Osteoblast (primary cell): ENCODE data around the gene KCNJ18. TPM values are rescaled to one million over a fixed set of nuclear protein-coding genes. Genes with fewer than 3 reads are reported as not detected.
"Not testable (repeated sequence)": the region's sequence is repeated elsewhere in the genome, so short reads cannot be mapped to it uniquely, and the experiment has no call there.

Experiments used
- DNase-seq: peaks from one replicate; pipeline ENCODE4 v3.0.0; 2011; ENCODE audit warnings: low spot score, mixed read lengths; ENCODE audit not compliant: insufficient read length; ENCODE audit errors: missing footprints
- H2AFZ ChIP-seq: 2 replicates; pipeline ENCODE4 v1.6.0; 2011; ENCODE audit warnings: mild to moderate bottlenecking, low read length
- H3K27ac ChIP-seq: 2 replicates; pipeline ENCODE4 v1.5.1; 2011; ENCODE audit warnings: mild to moderate bottlenecking, low read depth, low read length, moderate library complexity
- H3K27me3 ChIP-seq: 2 replicates; pipeline ENCODE4 v1.6.0; 2012; ENCODE audit warnings: mild to moderate bottlenecking, control low read depth, inconsistent platforms, low read length, moderate library complexity; ENCODE audit not compliant: insufficient read depth
- H3K36me3 ChIP-seq: 2 replicates; pipeline ENCODE4 v1.5.1; 2011; ENCODE audit warnings: mild to moderate bottlenecking, low read length, control low read depth, moderate library complexity; ENCODE audit not compliant: insufficient read depth
- H3K4me1 ChIP-seq: 2 replicates; pipeline ENCODE4 v1.5.1; 2011; ENCODE audit warnings: mild to moderate bottlenecking, low read length, control low read depth, moderate library complexity; ENCODE audit not compliant: insufficient read depth
- H3K4me2 ChIP-seq: 2 replicates; pipeline ENCODE4 v1.6.0; 2011; ENCODE audit warnings: mild to moderate bottlenecking, low read length; ENCODE audit not compliant: insufficient read depth
- H3K4me3 ChIP-seq: fragments of 200-600 bp; sonication (generic); 3 replicates; pipeline ENCODE4 v1.5.1; 2012; ENCODE audit warnings: mild to moderate bottlenecking, low read length, inconsistent platforms; ENCODE audit not compliant: insufficient read depth
- H3K79me2 ChIP-seq: 2 replicates; pipeline ENCODE4 v1.6.0; 2012; ENCODE audit warnings: mild to moderate bottlenecking, low read length, control low read depth, inconsistent platforms; ENCODE audit not compliant: insufficient read depth
- H3K9me3 ChIP-seq: 2 replicates; pipeline ENCODE4 v1.5.1; 2011; ENCODE audit warnings: low read depth, low read length, control low read depth
- H4K20me1 ChIP-seq: 2 replicates; pipeline ENCODE4 v1.6.0; 2012; ENCODE audit warnings: mild to moderate bottlenecking, low read length, control low read depth; ENCODE audit not compliant: insufficient read depth
- total RNA-seq: library from RNA; depleted of rRNA; stranded (reverse); fragments of >200 nt; gene quantifications from 2 replicates; pipeline ENCODE4 v1.2.3, GENCODE V29; 2012
- TF ChIP-seq, protein P1 (sequence below): IDR thresholded peaks from 2 replicates; pipeline ENCODE4 v1.5.1; 2011; ENCODE audit warnings: mild to moderate bottlenecking, low read depth, low read length, moderate library complexity; ENCODE audit errors: extremely low read depth

Gene KCNJ18
- total RNA-seq, 1 donor = not detected

DNA sequence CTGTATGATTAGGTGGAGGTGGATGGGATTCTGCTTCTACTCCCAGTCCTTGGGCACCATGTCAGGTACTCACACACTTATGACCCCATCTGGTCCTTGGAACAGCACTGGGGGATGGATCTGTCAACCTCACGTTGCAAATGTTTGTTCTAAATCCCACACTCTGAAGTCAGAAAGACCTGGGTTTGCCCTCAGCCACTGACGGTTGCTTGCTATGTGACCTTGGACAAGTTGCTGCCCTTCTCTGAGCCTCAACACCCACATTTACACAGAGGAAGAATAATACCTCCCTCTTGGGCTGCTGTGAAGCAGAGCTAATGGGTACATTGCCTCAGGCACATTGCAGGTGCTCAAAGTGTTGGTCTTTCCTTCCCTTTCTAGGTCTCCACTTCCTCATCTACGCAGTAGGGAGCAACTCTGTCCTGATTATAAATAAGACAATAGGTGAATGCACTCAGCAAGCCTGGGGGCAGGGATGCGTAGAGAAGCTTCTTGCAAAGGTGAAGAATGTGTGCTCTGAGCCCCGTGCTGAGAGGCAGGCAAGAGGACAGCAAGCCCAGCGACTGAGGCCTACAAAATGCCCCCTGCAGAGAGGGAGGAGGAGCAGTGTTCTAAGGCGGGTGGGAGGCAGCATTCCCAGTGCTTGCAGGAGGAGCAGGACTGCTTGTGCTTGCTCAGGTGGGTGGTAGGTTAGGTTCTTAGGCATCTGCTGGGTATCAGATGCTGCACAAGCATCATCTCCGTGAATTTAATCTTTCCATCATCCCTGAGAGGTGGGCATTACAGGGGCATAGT lies 21.8 kb upstream of the KCNJ18 start:
- not testable (repeated sequence) for H4K20me1 ChIP-seq, H3K27ac ChIP-seq, H3K27me3 ChIP-seq, H3K4me2 ChIP-seq, H3K4me3 ChIP-seq, H3K79me2 ChIP-seq, H3K36me3 ChIP-seq, H3K4me1 ChIP-seq, H3K9me3 ChIP-seq, H2AFZ ChIP-seq
- peak; percentile 14 for DNase-seq

DNA sequence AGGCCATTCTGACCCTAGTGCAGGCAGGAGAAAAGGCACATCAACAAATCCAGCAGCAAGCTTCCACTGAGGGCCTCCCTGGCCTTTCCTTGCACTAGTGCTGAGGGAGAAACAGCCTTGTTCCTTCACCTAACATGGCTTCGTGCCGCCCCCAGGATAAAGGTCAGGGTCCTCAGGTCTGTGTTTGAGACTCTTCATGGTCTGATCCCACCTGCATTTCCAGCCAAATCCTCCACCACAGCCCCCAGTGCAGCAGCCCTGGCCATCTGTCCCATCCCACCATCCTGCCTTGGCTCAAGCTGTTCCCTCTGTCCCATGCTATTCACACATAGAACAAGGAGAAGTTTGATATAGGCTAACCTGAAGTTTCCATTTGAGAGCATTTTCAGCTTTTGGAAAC lies 20.9 kb upstream of the KCNJ18 start:
- not testable (repeated sequence) for H3K4me1 ChIP-seq, H3K4me2 ChIP-seq, H4K20me1 ChIP-seq, H2AFZ ChIP-seq, H3K4me3 ChIP-seq, H3K79me2 ChIP-seq, H3K27ac ChIP-seq, H3K36me3 ChIP-seq, H3K9me3 ChIP-seq, H3K27me3 ChIP-seq
- DNase-seq = peak; percentile 43

DNA sequence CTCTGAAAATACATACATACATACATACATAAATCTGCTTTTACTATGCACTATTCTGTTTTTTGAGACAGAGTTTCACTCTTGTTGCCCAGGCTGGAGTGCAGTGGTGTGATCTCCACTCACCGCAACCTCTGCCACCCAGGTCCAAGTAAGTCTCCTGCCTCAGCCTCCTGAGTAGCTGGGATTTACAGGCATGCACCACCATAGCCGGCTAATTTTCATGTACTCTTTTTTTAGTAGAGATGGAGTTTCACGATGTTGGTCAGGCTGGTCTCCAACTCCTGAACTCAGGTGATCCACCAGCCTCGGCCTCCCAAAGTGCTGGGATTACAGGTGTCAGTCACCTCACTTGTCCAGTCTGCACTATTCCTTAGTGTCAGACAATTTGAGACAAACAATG lies 20.5 kb upstream of the KCNJ18 start:
- not testable (repeated sequence) for H4K20me1 ChIP-seq, DNase-seq, H3K27me3 ChIP-seq, H2AFZ ChIP-seq, H3K79me2 ChIP-seq, H3K9me3 ChIP-seq, H3K27ac ChIP-seq, H3K36me3 ChIP-seq, H3K4me2 ChIP-seq, H3K4me3 ChIP-seq, H3K4me1 ChIP-seq

DNA sequence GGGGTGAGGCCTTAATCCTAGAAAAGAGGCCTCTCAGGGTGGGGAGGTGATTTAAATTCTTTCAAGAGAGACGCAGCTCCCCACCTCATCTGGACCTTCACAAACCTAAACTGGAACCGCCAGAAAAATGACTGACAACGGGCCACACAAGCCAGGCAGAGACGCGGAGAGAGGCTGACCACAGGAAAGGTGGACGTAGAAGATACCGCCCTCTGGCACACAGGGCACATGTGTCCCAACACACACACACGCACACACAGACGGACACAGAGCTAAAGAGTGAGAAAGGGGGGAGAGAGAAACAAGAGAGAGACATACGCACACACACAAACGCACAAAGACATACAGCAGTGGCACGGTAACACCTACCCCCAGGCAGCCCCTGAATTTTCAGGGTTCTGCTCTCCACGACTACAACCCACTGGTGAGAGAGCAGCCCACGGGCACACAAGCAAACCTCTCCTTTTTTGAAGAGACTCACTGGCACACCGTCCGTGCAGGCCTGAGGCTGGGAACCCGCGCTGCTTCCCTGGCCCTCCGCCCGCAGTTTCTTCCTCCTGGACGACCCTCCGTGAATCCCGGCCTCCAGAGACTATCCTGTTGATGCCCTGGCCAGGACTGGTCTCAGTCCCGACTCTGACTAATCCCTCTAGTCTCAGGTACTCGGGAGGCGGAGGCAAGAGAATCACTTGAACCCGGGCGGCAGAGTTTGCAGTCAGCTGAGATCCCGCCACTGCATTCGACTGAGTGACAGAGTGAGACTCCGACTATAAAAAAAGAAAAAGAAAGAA lies 18.7 kb upstream of the KCNJ18 start:
- H3K27ac ChIP-seq, H3K9me3 ChIP-seq, H3K27me3 ChIP-seq, H2AFZ ChIP-seq, H4K20me1 ChIP-seq, H3K4me1 ChIP-seq, H3K36me3 ChIP-seq, H3K4me3 ChIP-seq, H3K79me2 ChIP-seq, H3K4me2 ChIP-seq: not testable (repeated sequence)
- peak; percentile 57 for DNase-seq

DNA sequence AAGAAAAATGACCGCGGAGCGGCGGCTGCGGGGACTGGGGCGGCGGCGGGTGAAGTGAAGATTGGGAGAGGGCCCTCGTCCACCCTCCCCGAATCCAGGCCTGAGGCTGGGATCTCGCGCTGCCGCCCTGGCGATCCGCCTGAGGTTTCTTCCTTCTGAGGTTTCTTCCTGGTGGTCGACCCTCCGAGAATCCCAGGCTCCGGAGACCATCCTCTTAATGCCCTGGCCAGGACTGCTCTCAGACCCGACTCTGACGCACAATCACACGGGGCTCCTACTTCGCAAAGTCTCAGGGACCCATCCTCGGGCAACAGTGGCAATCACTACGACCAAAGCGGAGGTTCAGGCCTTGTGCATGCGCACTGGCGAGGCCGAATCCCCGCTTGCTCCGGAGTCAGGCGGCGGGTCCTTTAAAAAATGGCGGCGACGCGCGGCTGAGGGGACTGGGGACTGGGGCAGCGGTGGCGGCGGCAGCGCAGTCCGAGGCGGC lies 18.0 kb upstream of the KCNJ18 start:
- Histone ChIP-seq H3K4me1 (no peaks in the 10 kb centered on the region), H3K4me2 (no peak overlapping the region), H3K27ac (no peak overlapping the region), H2AFZ (no peak overlapping the region), H3K4me3 (no peak overlapping the region), H3K27me3 (no peaks in the 10 kb centered on the region), H4K20me1 (no peaks in the 10 kb centered on the region), H3K79me2 (no peaks in the 10 kb centered on the region), H3K9me3 (no peaks in the 10 kb centered on the region), H3K36me3 (no peaks in the 10 kb centered on the region)
- TF ChIP-seq, protein P1, sequence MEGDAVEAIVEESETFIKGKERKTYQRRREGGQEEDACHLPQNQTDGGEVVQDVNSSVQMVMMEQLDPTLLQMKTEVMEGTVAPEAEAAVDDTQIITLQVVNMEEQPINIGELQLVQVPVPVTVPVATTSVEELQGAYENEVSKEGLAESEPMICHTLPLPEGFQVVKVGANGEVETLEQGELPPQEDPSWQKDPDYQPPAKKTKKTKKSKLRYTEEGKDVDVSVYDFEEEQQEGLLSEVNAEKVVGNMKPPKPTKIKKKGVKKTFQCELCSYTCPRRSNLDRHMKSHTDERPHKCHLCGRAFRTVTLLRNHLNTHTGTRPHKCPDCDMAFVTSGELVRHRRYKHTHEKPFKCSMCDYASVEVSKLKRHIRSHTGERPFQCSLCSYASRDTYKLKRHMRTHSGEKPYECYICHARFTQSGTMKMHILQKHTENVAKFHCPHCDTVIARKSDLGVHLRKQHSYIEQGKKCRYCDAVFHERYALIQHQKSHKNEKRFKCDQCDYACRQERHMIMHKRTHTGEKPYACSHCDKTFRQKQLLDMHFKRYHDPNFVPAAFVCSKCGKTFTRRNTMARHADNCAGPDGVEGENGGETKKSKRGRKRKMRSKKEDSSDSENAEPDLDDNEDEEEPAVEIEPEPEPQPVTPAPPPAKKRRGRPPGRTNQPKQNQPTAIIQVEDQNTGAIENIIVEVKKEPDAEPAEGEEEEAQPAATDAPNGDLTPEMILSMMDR = no peak
- DNase-seq = peak; percentile 30

DNA sequence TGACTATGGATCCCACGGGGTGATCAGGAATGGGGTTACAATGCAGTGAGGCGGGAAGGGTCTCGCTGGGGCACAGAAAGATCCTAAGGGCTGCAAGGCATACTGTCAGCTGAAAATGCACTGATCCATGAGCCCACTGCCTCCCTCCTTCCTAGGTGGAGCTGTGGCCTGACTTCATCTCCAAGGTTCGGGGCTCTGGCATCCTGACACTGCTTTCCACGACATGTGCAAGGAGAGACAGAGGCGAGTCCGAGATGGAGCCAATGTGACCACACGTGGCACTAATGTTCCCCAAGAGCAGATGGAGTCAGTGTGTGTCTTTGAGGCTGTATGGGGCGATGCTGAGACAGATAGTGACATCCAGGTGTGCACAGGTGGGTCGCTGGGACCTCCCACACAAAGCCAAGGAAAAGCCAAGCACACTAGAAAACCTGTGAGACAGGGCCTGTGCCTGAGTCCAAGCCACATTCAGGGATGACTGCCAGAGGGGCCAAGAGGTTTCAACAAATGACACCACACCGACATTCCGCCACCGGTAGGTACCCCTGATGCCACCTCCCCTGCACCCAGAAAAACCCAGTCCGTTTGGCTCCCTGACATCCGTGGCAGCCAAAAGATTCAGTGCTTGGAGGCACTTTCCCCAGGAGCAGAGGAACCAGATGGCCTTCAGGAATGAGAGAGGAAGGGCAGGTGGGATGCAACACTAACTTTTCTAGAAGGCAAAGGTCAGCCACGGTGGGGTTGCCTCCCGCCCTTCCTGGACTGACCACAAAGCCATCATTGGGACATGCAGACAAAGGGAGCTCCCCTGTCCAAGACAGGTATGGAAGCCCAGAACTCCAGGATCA lies 17.2 kb upstream of the KCNJ18 start:
- H3K27me3 ChIP-seq, H3K9me3 ChIP-seq, H4K20me1 ChIP-seq, H3K4me2 ChIP-seq, H3K27ac ChIP-seq, H3K4me3 ChIP-seq, H2AFZ ChIP-seq, H3K4me1 ChIP-seq, H3K79me2 ChIP-seq, H3K36me3 ChIP-seq: not testable (repeated sequence)
- peak; percentile 11 for DNase-seq

DNA sequence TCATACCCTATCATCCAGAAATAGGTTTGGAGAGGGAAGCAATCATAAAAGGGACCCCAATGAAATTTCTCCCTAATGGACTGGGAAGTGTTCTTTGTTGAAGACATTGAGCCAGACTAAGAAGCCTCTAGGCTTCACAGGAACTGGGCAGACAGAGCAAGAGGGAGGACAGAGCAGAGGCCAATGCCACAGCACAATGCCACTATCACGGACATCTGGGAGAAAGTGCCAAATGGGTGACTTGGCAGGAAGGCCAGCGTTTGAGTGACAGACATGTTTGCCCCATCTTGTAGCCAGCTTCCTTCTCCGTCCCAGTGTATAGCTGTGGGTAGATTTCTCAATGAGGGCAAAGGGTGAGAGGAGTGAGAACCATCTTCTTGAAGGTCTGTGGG lies 16.6 kb upstream of the KCNJ18 start:
- not testable (repeated sequence) for H3K27ac ChIP-seq, H3K36me3 ChIP-seq, H3K4me2 ChIP-seq, H4K20me1 ChIP-seq, H3K27me3 ChIP-seq, H3K9me3 ChIP-seq, H3K4me1 ChIP-seq, H2AFZ ChIP-seq, H3K79me2 ChIP-seq, H3K4me3 ChIP-seq
- peak; percentile 21 for DNase-seq
